ENCODE measurements around the gene PPP6R2.
A peak's percentile ranks its signal among the peaks of the same experiment; 100 is the strongest.
"Not testable (repeated sequence)": the region's sequence is repeated elsewhere in the genome, so short reads cannot be mapped to it uniquely, and the experiment has no call there.

Gene PPP6R2

DNA sequence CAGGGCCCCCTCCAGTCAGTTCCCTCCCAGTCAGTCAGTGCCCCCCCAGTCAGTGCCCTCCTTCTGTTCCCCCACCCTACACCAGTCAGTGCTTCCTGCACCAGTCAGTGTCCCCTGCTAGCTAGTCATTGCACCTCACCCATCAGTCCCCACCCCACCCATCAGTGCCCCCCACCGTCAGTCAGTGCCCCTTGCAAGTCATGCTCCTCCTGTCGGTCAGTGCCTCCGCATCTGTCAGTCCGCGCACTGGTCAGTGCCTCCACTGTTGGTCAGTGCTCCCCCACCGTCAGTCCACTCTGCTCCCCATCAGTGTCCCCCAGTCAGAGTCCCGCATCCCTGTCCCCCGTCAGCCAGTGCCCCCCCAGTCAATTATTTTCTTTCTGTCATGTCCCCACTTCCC, 3.3 kb downstream of the PPP6R2 start:
- no peak for DNase-seq

DNA sequence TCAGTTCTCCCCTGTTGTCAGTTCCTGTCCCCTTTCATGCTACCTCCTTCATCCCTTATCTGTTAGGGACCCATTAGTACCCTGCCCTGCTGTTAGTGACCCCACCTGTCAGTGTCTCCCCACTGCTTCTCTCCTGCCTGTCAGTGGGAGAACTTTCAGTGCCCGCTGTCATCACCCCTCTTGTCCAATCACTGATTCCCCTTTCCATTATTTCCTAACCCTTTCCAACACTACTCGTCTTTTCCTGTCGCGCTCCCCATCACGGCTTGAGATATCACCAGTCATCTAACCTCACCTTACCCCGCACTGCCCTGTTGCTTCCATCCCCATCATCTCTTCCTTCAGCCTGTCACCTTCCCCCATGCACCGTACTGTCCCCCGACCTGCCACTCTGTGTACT, 4.0 kb downstream of the PPP6R2 start:
- DNase-seq = no peak

DNA sequence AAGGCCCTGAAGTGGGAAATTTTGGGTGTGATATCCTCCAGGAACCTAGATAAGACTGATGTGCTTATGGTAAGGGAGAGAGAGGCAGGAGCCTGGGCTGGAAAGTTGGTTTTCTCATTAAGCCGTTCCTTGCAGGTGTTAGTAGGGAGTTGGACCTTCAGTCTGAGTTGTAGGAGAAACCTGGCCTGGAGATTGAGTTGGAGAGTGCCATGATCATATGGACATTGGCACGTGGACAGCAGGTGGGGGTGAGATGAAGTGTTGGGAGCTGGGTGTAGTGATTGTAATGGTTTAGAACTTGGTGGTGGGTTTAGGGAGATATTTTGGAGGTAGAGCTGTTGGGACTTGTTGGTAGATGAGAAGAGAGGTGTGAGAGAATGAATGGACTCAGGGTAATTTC, 4.9 kb downstream of the PPP6R2 start:
- no peak for DNase-seq

- DNase-seq = no peak
These were observed 13.1 kb downstream of the PPP6R2 start for GRCh38 chr22:50356186-50356585.

DNA sequence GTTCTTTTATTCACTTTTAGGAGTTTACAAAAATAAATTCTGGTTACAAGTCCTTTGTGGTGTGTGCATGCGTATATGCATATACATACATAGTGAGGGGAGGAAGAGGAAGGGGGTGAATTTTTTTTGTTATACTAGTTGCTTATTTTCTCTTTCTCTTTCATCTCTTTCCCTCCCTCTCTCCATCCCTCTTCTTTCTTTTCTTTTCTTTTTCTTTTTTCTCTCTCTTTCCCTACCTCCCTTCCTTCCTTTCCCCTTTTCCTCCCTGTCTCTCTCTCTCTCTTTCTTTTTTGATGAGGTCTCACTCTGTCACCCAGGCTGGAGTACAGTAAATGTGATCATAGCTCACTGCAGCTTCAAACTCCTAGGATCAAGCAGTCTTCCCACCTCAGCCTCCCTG, 14.1 kb downstream of the PPP6R2 start:
- DNase-seq = no peak

- no peak for DNase-seq
These were observed 14.6 kb downstream of the PPP6R2 start for GRCh38 chr22:50357756-50358155.

DNA sequence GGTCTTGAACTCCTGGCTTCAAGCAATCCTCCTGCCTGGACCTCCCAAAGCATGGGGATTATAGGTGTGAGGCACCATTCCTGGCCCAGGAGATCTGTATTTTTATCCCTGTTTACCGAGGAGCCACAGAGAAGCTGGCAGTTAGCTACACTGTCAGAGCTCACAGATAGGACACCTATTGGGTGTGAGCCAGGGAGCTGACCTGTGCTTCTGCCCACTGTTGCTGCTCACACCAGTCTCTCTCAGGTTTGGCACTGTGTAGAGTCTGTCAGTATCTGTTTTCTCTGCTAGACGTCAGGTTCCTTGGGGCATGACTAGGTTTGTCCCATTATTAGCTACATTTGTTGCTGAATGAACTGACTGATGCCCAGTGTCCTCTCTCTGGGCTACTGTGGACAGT, 17.5 kb downstream of the PPP6R2 start:
- DNase-seq = no peak

DNA sequence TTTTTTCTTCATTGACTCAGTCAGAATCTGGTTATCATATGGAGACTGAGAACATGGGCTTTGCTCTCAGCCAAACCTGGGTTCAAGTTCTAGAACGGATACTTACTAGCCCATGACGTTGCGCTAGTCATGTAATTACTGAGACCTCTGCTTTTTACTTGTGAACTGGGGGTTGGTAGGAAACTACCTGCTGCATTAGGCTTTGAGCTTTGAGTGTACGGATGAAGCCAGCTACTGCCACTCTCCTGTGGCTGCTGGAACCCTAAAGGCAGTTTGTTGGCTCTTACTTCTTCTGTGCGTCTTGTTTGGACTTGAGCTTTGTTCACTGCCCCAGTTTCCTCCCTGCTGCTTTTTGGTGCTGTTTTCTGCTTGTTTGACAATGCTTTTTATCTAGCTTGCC, 18.1 kb downstream of the PPP6R2 start:
- no peak for DNase-seq

DNA sequence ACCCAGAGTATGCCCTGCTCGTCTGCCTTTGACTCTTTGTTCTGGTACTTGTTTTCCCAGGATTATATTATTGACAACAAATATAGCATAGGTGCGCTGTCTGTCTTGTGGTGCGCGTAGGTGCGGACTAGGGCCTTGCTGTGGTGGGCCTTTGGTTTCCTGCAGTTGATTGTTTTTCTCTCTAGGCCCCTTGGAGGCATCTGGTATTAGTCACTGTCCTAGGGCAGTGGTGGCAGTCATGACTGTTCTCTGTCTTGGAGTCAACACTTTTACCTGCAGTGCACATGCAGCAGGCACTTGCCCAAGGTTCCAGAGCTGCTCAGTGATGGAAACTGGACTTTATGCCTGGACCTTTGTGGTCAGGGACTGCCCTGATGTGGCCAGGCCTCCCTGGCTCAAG, 18.6 kb downstream of the PPP6R2 start:
- no peak for DNase-seq

- no peak for DNase-seq
These were observed 20.2 kb downstream of the PPP6R2 start for GRCh38 chr22:50363166-50363802.

- DNase-seq = not testable (repeated sequence)
These were observed 20.7 kb downstream of the PPP6R2 start for GRCh38 chr22:50363803-50364194.

DNA sequence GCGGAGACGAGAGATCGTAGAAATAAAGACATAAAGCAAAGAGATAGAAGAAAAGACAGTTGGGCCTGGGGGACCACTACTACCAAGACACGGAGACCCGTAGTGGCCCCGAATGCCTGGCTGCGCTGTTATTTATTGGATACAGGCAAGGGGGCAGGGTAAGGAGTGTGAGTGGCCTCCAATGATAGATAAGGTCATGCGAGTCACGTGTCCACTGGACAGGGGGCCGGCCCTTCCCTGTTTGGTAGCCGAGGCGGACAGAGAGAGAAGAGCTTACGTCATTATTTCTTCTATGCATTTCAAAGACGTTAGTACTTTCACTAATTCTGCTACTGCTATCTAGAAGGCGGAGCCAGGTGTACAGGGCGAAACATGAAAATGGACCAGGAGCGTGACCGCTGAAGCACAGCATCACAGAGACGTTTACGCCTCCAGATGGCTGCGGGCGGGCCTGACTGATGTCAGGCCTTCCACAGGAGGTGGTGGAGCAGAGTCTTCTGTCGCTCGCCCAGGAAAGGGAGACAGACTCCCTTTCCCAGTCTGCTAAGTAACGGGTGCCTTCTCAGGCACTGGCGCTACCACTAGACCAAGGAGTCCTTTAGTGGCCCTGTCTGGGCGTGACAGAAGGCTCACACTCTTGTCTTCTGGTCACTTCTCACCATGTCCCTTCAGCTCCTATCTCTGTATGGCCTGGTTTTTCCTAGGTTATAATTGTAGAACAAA, 24.8 kb downstream of the PPP6R2 start:
- DNase-seq = no peak

DNA sequence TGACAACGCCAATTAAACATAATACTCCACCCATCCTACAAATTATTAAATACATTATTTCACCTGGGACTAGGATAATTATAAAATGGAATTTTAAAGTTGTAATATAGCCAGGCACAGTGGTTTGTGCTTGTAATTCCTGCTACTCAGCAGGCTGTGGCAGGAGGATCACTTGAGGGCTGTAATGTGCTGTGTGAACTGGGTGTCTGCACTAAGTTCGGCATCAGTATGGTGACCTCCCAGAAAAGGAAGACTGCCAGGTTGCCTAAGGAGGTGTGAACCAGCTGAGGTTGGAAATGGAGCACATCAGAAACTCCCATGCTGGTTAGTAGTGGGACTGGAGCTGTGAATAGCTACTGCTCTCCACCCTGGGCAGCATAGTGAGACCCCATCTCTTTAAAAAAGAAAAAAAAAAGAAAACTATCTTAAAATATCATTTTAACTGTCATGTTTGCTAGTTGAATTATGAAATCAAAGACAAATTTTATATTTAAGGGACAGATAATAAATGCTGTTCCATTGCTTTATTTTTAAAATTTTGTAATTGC, 28.0 kb downstream of the PPP6R2 start:
- no peak for DNase-seq

- DNase-seq = no peak
These were observed 33.0 kb downstream of the PPP6R2 start for GRCh38 chr22:50376085-50376651.

DNA sequence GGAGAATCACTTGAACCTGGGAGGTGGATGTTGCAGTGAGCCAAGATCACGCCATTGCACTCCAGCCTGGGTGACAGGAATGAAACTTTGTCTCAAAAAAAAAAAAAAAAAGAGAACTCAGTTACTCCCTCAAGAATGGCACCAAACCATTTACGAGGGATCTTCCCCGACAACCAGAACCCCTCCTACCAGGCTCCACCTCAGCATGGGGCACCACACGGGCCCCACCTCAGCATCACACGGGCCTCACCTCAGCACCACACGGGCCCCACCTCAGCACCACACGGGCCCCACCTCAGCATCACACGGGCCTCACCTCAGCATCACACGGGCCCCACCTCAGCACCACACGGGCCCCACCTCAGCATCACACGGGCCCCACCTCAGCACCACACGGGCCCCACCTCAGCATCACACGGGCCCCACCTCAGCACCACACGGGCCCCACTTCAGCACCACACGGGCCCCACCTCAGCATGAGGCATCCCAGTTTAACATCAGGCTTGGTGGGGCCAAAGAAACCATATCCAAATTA, 38.0 kb downstream of the PPP6R2 start:
- DNase-seq = not testable (repeated sequence)

DNA sequence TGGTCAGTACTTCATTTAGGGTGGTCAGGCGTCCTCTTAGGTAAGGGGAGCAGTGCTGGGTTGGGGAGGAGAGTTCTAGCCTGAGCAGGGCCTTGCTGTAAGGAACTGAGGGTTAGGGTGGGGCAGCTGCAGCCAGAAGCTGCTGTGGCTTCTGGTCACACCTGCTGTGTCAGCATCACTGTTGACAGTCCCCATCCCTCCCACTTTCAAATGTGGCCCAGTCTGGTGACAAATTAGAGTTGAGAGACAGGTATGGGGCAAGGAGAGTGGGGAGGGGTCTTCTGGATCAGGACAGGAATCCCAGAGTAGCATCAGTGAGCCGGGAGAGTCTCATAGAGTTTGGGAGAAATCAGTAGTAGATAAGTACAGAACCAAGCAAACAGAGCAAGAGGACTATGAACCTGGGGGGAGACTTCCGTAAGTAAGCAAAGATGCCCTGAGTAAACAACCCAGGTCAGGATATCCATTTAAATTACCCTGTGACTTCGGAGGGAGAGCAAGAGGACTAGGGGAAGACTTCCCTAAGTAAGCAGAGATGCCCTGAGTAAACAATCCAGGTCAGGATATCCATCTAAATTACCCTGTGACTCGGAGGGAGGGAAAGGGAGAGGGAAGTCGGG, 53.7 kb downstream of the PPP6R2 start:
- DNase-seq = no peak

GRCh38 chr22:50397371-50398060, 54.4 kb downstream of the PPP6R2 start:
- DNase-seq = not testable (repeated sequence)

DNA sequence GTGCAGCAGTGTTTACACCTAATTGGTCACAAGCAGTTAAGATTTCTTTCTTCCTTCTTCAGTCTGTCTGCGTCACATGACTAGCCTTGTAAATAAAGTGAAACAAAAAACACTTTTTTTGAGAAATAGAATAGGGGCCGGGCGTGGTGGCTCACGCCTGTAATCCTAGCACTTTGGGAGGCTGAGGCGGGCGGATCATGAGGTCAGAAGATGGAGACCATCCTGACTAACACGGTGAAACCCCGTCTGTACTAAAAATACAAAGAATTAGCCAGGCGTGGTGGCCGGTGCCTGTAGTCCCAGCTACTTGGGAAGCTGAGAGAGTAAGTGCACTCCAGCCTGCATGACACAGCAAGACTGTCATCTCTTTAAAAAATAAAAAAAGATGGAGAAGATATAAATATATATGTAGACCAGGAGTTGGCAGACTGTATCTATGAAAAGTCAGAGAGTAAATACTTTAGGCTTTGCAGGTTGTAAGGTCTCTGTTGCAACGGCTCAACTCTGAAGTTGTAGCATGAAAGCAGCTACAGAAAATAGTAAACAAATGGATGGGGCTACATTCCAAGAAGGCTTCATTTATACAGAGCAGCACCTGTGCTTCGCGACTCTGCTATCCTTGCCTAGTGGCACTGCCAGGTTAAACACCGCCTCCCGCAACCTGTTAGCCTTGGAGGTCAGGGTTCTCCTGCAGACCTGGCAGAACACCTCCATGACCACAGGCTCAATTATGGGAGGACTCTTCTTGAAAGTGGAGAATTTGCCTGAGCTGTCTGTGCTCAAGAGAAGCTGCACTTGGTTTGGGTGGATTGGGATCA, 55.9 kb downstream of the PPP6R2 start:
- peak; percentile 26 for DNase-seq

DNA sequence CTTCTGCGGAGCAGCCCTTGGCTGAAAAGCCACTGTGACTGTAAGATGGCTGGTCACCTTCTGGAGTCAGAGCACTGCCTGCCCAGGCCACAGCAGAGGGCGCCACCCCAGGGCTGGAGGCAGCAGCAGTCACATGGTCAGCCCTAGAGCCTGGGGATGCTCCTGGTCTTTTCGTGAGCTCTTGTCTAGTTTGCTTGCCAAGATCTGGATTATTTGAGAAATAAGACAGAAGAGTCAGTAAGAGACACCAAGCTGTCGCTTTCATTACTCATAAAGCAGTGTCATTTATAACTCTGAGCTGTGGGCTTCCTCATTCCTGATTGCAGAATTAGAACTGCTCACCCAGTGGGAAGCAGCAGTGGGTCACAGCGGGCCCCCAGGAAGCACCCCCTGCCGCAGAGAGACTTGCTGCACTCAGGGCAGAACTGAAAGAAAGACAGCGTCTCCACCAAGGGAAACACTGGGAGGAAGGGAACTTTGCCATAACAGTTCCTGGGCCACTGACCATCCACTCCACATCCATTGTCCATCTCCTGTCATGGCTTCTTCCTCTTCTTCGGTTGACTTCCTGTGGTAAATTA, 56.7 kb downstream of the PPP6R2 start:
- no peak for DNase-seq

DNA sequence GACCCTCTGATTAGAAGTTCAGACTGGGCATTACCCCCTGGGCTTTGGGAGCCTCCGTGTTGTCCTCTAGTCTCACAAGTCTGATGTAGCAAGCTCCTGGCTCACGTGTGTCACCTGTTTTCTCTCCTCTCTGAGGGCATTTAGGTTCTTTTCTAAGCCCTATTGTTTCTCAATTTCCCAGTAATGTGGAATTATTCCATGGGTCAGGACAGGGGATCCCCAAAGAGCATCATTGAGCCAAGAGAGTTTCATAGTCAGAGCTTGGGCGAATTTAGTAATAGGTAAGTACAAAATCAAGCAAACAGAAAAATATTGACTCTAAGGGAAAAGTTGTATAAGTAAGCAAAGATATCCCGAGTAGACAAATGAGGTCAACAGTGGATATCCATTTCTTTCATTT, 57.3 kb downstream of the PPP6R2 start:
- DNase-seq = no peak

DNA sequence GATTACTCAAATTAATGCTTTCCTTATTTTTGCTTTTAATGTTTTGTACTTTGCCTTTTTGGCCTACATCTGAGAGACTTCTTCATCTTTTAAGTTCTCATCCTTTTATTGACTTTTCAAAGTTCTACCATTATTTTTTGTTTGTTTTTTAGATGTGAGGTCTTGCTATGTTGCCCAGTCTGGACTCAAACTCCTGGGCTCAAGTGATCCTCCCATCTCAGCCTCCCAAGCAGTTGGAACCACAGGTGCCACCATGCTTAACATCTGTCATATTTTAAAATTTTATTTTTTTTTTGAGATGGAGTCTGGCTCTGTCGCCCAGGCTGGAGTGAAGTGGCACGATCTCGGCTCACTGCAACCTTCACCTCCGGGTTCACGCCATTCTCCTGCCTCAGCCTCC, 57.8 kb downstream of the PPP6R2 start:
- DNase-seq = no peak

- no peak for DNase-seq
These were observed 58.8 kb downstream of the PPP6R2 start for GRCh38 chr22:50401907-50402306.

Data from COR-L47 (cell line).